PFSK-1 (cell line): ENCODE measurements around the gene INS.

Experiments
- FOXP2 ChIP-seq: optimal IDR thresholded peaks from 2 replicates; pipeline ENCODE3; 2011; ENCODE audit warnings: borderline replicate concordance, control low read depth, inconsistent platforms; ENCODE audit not compliant: insufficient read depth; ENCODE audit errors: extremely low read length, extremely low read depth
- POLR2AphosphoS5 ChIP-seq: IDR thresholded peaks from 2 replicates; pipeline ENCODE4 v1.6.1; 2012; ENCODE audit warnings: low read depth, mild to moderate bottlenecking, control low read depth, low read length, moderate library complexity
- REST ChIP-seq, 2 experiments: IDR thresholded peaks; 2 replicates each; pipeline versions ENCODE4 v1.6.1 to v1.8.0; 2011 to 2012; ENCODE audit warnings: low read depth in 2 of 2, low read length in 2 of 2, control low read depth in 1 of 2, inconsistent platforms in 1 of 2, mild to moderate bottlenecking in 1 of 2, moderate library complexity in 1 of 2; ENCODE audit not compliant: insufficient read depth in 1 of 2
- SIN3A ChIP-seq: IDR thresholded peaks from 2 replicates; pipeline ENCODE4 v1.6.1; 2012; ENCODE audit warnings: mild to moderate bottlenecking, low read length, moderate library complexity, borderline replicate concordance; ENCODE audit not compliant: insufficient read depth
- TAF1 ChIP-seq: IDR thresholded peaks from 2 replicates; pipeline ENCODE4 v1.6.1; 2012; ENCODE audit warnings: low read length, control low read depth, borderline replicate concordance; ENCODE audit not compliant: insufficient read depth

Gene INS

GRCh38 chr11:2137202-2138067 is 23.6 kb downstream of the INS start:
- TF ChIP-seq SIN3A (peak; percentile 48; the same call in 1 of the 2 replicates), REST (IDR thresholded peaks at IDR 0.05; ENCODE audit: insufficient read depth in 1 of 2, low read depth in 2 of 2, low read length in 2 of 2) (peak in 1 of 2 experiments; percentile 5; a peak in 1 of 4 replicates), FOXP2 (no peak), POLR2AphosphoS5 (peak; percentile 100), TAF1 (peak; percentile 97)

- TF ChIP-seq POLR2AphosphoS5 = no peak
- no peak for TF ChIP-seq FOXP2
- no peak for TF ChIP-seq TAF1
- TF ChIP-seq REST (IDR thresholded peaks at IDR 0.05; ENCODE audit: insufficient read depth in 1 of 2, low read depth in 2 of 2, low read length in 2 of 2) = no peak
- no peak for TF ChIP-seq SIN3A
Measured at GRCh38 chr11:2136952-2137201, 24.1 kb downstream of the INS start.

DNA sequence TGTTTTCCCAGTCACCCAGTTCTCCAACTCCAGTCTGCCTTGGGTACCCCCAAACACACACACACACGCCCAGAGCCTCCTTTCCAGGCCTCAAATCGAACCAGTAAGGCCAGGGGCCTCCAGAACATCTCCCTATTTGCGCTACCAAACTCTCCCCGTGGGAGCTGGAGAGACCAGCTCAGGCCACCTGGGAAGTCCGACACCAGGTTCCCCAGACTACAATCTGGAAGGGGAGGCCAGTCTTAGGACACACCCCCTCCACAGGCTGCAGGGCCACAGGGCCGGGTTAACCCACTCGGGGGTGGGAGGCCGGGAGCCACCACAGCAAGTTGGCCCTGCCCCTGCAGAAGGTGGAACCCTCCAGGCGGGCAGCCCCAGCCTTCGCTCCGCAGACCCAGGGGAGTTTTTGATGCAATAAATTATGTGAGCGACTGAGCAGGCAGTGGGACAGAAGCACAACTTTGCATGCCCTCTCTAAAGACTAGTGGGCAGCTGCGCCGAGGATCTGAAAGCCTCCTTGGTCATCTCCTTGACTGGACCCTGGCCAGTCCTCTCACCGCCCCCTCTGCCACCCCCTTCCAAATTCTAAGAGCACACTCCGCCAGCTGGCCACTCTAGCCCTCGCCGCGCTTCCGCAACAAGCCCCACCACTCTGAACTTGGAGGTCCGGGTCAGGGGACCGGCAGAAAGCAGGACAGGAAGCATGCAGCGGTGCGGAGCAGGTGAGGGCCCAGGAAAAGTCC is 24.6 kb downstream of the INS start:
- TF ChIP-seq TAF1 (peak; percentile 61; the same call in 1 of the 2 replicates), REST (IDR thresholded peaks at IDR 0.05; ENCODE audit: insufficient read depth in 1 of 2, low read depth in 2 of 2, low read length in 2 of 2) (no peak)

DNA sequence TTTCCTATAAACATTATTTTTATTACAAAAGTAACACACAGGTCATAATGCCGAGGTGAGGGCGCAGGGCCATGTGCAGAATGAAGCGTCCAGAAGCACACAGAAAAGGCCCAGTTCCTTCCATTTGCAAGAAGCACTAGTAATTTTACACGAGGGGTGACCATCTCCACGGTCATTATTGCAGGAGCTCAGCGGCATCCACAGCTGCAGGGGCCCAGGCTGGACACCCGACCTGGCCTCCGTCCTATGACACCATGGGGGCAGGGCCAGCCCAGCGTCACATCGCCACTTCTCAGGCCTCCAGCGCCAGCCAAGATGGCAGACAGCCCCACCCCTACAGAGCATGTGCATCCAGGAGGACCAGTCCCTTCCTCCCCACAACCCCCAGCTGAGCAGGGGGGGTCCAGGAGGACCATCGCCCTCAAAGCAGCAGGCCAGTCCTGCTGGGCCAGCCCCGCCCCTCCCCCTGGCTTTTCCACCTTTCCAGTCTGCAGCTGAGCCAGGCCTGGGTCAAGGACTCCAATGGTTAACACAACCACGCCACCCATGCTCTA is 25.3 kb downstream of the INS start:
- no peak for TF ChIP-seq FOXP2
- peak; percentile 39; the same call in 1 of the 2 replicates for TF ChIP-seq SIN3A
- TF ChIP-seq TAF1 = no peak
- peak; percentile 62 for TF ChIP-seq POLR2AphosphoS5

GRCh38 chr11:2135018-2135569 is 25.9 kb downstream of the INS start:
- no peak; the same call in 1 of the 2 replicates for TF ChIP-seq POLR2AphosphoS5
- TF ChIP-seq SIN3A = no peak
- no peak for TF ChIP-seq REST (IDR thresholded peaks at IDR 0.05; ENCODE audit: insufficient read depth in 1 of 2, low read depth in 2 of 2, low read length in 2 of 2)
